GM18502 (cell line): Measurements from ENCODE around the gene JARID2.
A peak's percentile ranks its signal among the peaks of the same experiment; 100 is the strongest.

Experiments
- ATAC-seq: cut with Tn5 transposase; IDR thresholded peaks from one replicate; pipeline ENCODE4 v1.9.1; 2021; ENCODE audit warnings: mild to moderate bottlenecking; ENCODE audit not compliant: unreplicated experiment, poor library complexity

Gene JARID2

DNA sequence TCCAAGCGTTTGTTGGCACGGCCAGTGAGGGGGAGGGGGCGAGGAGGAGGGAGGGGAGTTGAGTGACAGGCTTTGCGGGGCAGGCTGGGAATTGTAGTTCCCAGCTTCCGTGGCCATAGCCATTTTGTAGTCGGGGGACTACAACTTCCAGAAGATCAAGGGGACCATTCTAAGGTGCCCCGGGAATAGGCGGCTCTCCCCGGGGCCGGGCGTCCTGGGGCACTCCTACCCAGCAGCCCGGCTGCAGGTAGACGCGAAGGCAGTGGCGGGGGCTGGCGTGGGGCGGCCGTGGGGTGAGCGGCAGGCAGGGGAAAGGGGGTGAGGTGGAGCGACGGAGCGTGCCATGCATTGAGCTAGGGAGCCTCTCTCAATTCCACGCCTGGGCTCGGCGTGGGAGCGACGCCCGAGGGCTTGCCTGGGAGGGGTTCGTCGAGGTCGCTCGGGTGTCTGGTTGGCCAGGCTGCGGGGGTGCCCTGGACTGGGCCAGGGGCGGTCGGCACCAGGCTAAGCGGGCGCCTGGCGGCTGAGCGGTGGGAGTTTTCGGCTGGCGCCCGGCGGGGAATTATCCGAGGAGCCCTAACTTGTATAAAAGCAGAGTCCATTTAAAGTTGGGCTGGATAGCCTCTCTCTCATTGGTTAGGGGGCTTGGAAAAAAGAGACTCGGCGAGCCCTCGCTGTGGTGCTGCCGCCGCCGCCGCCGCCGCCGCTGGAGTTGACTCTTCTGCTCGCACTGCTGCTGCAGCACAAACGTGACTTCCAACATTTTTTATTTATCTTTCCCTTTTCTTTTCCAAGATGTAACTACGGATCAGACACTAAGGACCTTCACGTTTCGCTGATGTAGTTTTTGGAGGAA lies at the start of gene JARID2:
TSS of gene JARID2 (plus strand) at position 709 of the 856 bp plus-strand sequence. CDS start 471 bp downstream, outside the sequence.
- ATAC-seq = peak; percentile 60

- no peak for ATAC-seq
Observed at GRCh38 chr6:15200087-15200486, 45.8 kb upstream of the JARID2 start.

DNA sequence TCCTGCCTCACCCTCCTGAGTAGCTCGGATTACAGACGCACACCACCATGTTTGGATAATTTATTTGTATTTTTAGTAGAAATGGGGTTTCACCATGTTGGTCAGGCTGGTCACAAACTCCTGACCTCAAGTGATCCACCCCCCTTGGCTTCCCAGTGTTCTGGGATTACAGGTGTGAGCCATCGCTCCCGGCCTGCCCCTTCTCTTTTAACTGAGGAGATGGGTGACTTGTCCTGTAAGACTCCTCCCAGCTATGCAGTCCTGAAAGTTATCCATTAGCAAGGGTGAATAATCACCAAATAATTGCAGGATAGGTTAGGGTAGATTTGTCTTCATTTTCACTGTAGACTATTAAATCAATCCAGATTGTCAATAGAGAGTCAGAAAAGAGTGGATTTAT lies 40.5 kb upstream of the JARID2 start:
- no peak for ATAC-seq

- ATAC-seq = no peak
Observed at GRCh38 chr6:15206887-15207286, 39.0 kb upstream of the JARID2 start.

GRCh38 chr6:15207923-15208322 lies 37.9 kb upstream of the JARID2 start:
- ATAC-seq = no peak

DNA sequence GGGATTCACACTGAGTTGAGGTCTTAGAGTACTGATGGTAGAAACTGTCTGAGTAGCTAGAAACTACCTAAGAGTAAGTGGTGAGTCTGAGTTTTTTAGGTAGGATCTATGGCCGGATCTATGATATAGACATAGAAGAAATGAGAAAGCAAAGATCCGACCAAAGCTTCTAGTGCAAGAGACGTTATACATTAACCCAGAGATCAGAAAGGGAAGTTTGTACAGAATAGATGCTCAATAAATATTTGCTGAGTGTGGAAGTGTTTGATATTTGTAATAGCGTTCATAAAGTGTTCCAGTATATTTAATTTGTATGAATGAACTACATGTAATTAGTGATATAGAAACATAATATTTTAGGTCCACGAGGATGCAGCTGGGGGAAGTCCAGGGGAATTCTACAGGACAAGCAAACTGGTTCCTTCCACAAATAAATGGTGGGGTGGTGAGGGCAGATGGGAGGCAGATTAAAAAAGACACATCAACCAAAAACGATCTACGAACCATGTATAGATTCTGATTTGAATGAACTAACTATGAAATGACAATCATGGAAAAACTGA lies 31.9 kb upstream of the JARID2 start:
- no peak for ATAC-seq

- ATAC-seq = no peak
Observed at GRCh38 chr6:15218401-15218800, 27.5 kb upstream of the JARID2 start.

DNA sequence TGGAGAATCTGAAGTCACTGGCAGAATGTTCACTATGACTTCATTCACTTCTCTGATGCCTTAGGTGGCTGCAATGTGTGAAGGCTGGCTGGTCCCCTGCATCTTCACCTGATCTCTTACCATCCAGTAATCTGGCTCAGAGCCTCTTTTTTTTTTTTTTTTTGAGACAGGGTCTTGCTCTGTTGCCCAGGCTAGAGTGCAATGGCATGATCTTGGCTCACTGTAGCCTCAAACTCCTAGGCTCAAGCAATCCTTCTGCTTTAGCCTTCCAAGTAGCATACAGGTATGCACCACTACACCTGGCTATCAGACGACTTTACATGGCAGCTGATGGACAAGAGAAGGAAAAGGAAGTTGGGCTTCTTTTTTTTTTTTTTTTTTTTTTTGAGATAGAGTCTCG lies 25.8 kb upstream of the JARID2 start:
- ATAC-seq = no peak

GRCh38 chr6:15227827-15228318 lies 18.0 kb upstream of the JARID2 start:
- no peak for ATAC-seq

- ATAC-seq = no peak
Observed at GRCh38 chr6:15230827-15231226, 15.0 kb upstream of the JARID2 start.

DNA sequence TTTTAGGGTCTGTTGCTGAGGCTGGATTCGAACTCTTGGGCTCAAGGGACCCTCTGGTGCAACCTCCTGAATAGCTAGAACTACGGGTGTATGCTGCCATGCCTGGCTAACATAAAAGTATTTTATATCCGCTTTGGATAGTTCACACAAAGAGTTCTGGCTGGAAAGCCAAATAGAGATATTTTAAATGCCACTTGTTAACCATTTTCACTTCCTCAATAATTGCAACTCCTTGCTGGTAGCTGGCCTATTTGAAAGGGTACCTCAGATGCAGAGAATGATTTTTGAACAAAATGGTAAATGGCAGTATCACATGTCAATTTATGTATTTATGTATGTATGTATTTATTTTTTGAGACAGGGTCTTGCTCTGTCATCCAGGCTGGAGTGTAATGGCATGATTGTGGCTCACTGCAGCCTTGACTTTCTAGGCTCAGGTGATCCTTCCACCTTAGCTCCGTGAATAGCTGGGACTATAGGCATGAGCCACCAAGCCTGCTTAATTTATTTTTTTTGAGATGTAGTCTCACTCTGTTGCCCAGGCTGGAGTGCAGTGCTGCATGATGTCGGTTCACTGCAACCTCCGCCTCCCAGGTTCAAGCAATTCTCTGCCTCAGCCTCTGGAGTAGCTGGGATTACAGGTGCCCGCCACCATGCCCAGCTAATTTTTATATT lies 12.9 kb upstream of the JARID2 start:
- ATAC-seq = no peak

- no peak for ATAC-seq
Observed at GRCh38 chr6:15234068-15234758, 11.7 kb upstream of the JARID2 start.

- ATAC-seq = no peak
Observed at GRCh38 chr6:15239616-15240364, 6.1 kb upstream of the JARID2 start.

DNA sequence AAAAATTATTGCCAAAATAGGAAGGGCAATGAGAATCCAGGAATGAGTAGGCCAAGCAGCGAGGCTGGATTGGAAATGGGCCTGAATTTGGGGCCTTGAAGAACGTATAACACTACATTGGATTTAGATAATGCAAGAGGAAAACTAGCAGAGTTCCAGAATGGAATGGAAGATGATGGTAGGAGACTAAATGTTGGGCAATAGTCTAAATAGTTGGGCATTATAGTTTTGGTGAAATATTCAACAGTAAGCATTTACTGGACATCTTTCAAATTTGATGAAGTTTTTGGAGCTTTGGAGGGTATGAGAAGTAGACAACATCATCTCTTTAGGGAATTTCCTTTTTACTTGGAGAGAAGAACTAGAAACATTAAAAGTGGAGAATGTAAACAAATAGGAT lies 3.4 kb upstream of the JARID2 start:
- ATAC-seq = no peak

DNA sequence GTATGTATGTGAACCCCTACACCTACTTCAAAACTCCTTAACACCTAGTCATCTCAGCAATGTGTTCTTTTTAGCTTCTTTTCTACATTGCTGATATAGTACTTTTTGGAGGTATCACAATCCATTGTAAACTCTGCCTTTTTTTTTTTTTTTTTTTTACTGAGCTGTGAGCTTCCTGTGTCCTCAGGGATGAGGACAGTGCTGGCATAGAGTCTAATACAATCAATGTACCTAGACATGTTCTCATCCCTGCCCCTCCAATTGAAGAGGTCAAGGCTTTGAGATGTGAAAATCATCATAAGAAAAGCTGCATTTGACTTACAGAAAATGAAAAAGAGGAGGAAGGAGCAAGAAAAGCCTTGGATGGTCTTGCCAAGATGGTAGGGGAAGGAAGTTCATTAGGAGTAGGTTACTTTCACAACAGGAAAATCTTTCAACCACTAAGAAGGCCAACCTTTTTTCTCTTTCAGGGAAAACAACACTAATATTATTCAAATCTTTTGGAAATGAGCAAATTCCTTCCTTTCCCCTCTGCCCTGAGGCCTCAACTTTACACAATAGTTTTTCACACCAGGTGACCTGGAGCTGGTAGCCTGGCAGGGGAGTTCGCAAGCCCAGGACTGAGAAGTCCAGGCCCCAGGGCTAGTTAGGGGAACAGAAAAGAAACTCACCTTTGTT lies 2.8 kb upstream of the JARID2 start:
- no peak for ATAC-seq

- ATAC-seq = no peak
Observed at GRCh38 chr6:15243910-15244619, 1.8 kb upstream of the JARID2 start.

DNA sequence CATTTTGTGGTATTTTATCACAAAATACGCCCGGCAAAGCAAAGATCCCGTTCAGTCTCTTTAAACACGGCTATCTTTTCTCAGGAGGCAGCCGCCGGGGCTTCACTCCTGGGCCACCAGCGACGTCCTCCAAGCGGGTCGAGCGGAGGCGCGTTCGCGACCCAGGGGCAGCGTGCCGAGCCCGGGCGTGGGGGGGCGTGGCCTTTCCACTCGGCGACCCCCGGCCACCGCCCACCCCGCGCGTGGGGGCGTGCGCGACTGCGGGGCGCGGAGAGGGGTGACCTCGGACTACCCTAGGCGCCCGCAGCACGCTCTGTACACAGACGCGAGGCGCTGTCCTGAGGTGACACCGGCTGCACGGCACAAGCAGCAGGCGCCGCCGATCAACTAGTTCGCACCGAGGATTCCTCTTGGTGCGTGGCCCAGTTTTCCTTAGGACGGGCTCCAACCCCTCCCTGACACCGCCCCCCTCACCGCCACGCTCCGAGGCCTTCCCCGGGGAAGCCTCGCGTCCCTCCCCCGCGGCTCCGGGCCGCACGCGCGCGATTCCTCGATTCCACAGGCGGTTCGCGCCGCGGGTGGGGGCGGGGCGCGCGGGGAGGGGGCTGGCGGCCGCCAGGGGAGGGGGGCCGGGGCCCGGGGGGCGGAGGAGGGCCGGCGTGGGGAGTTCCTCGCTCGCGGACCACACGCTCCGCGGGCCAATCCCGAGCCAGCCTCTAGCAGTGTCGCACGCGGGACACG lies 1.1 kb upstream of the JARID2 start:
- peak; percentile 30 for ATAC-seq

- no peak for ATAC-seq
Observed at GRCh38 chr6:15246217-15246665, 372 bp downstream of the JARID2 start.
